Esophagus squamous epithelium (tissue), 4 donors: ENCODE measurements around the gene CDK6.

Source experiments
- CTCF ChIP-seq, 6 experiments: fragments of 450-650 bp in 4 of 6; fragments of 200-600 bp in 2 of 6; sonication (generic) in 2 of 6; IDR thresholded peaks; one replicate each; pipeline ENCODE4 v1.5.1; 2016 to 2019; ENCODE audit warnings: antibody characterized with exemption in 6 of 6, mild to moderate bottlenecking in 4 of 6, moderate library complexity in 4 of 6
- POLR2A ChIP-seq, 4 donors: fragments of 450-650 bp; IDR thresholded peaks; one replicate each; pipeline ENCODE4 v1.6.1; 2017; ENCODE audit warnings: antibody characterized with exemption in 4 of 4, mild to moderate bottlenecking in 4 of 4, moderate library complexity in 3 of 4

DNA sequence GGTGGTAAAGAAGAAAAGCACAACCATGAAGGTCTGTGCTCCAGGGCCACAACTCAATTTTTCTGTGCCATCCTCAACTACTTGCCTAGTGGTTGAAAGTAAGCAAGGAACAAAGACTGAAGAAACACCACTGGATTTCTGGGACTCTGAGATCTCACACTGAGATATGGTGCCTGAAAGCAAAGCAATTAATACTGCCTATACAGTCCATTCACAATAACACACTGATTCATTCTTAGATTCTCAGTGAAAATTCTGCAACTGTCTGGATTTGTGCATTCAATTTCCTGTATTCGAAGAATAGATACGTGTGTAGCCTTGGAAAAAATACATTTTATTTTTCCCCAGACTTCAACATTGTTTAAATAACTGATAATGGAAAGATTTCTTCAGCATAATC lies 129.8 kb downstream of the CDK6 start:
- TF ChIP-seq POLR2A (IDR thresholded peaks at IDR 0.05) = no peak
- TF ChIP-seq CTCF (IDR thresholded peaks at IDR 0.05) = no peak
